ENCODE measurements around the gene TRIM27.

- TF ChIP-seq CTCF (IDR thresholded peaks at IDR 0.05) (no peak), POLR2AphosphoS5 (IDR thresholded peaks at IDR 0.05) (no peak)
Measured at GRCh38 chr6:28907394-28907793, 16.4 kb downstream of the TRIM27 start.
